Mucosa of descending colon (tissue), 3 donors: ENCODE data around the gene ZNF565. TPM values are rescaled to one million over a fixed set of nuclear protein-coding genes. Genes with fewer than 3 reads are reported as not detected.

Source experiments
- ATAC-seq: fragments of 200-7000 bp; cut with Tn5 transposase; one replicate; pipeline ENCODE4 v1.9.1; 2020; ENCODE audit warnings: mild to moderate bottlenecking, moderate library complexity
- DNase-seq, 3 donors: peaks; one replicate each; pipeline ENCODE4 v3.0.0-alpha.2; 2020
- H3K36me3 ChIP-seq: fragments of 200-600 bp; one replicate; pipeline ENCODE4 v1.8.0; 2021; ENCODE audit warnings: low read depth, mild to moderate bottlenecking
- H3K4me1 ChIP-seq: fragments of 200-600 bp; one replicate; pipeline ENCODE4 v1.8.0; 2021; ENCODE audit warnings: low read depth, mild to moderate bottlenecking
- H3K4me3 ChIP-seq: fragments of 200-600 bp; one replicate; pipeline ENCODE4 v1.8.0; 2021; ENCODE audit warnings: mild to moderate bottlenecking
- H3K9me3 ChIP-seq: fragments of 200-600 bp; one replicate; pipeline ENCODE4 v1.8.0; 2021; ENCODE audit warnings: mild to moderate bottlenecking
- intact Hi-C, 2 donors: fragments of 100-400 bp; cut with DNase I in 1 of 2; cut with micrococcal nuclease in 1 of 2; formaldehyde crosslinking; loops; one replicate each; pipeline versions ENCODE4 v1.11.0 to v1.11.1; 2022; cut with DNase I, micrococcal nuclease
- total RNA-seq, 3 donors: library from RNA; stranded (reverse); fragmentation: NEBNext Ultra II Directional in 2 of 3; extraction: Animal tissue kit (Norgen Biotek cat#: 25700) in 2 of 3; gene quantifications; one replicate each; pipeline versions ENCODE4 v1.2.1 to v1.2.4, GENCODE V29; 2021 to 2023
- TF ChIP-seq, protein P1 (sequence below): fragments of 200-600 bp; IDR thresholded peaks from one replicate; pipeline ENCODE4 v1.8.0; 2022; ENCODE audit warnings: antibody characterized with exemption, mild to moderate bottlenecking
- donor health status: DM: no; HTN: no; CAD: no; lungs with moderate emphysema.
- donor health status: DM: no; HTN: no; CAD: no.
- donor health status: DM: no; HTN: yes; CAD: no.

ZNF565 gene
- total RNA-seq, 3 donors from 2014 or later: 2.9 to 7.8 (median 3.1) TPM

DNA sequence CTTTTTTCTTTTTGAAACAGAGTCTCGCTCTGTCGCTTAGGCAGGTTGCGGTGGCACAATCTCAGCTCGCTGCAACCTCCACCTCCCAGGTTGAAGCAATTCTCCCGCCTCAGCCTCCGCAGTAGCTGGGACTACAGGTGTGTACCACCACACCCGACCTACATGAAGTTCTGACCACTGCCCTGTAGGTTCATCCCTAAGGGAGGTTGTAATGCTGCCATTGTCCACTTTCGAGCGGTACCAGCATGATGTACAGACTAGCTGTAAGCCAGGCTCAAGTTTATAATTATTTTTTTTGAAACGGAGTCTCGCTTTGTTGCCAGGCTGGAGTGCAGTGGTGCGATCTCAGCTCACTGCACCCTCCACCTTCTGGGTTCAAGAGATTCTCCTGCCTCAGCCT, 50.7 kb downstream of the ZNF565 start:
- Histone ChIP-seq H3K4me3 (no peak overlapping the region), H3K4me1 (peaks cover 6% of the 10 kb centered on the region), H3K9me3 (no peaks in the 10 kb centered on the region), H3K36me3 (no peaks in the 10 kb centered on the region)
- intact Hi-C loops: no loop called here
- ATAC-seq (no peak), DNase-seq (no peak)
- TF ChIP-seq, protein P1, sequence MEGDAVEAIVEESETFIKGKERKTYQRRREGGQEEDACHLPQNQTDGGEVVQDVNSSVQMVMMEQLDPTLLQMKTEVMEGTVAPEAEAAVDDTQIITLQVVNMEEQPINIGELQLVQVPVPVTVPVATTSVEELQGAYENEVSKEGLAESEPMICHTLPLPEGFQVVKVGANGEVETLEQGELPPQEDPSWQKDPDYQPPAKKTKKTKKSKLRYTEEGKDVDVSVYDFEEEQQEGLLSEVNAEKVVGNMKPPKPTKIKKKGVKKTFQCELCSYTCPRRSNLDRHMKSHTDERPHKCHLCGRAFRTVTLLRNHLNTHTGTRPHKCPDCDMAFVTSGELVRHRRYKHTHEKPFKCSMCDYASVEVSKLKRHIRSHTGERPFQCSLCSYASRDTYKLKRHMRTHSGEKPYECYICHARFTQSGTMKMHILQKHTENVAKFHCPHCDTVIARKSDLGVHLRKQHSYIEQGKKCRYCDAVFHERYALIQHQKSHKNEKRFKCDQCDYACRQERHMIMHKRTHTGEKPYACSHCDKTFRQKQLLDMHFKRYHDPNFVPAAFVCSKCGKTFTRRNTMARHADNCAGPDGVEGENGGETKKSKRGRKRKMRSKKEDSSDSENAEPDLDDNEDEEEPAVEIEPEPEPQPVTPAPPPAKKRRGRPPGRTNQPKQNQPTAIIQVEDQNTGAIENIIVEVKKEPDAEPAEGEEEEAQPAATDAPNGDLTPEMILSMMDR: no peak

DNA sequence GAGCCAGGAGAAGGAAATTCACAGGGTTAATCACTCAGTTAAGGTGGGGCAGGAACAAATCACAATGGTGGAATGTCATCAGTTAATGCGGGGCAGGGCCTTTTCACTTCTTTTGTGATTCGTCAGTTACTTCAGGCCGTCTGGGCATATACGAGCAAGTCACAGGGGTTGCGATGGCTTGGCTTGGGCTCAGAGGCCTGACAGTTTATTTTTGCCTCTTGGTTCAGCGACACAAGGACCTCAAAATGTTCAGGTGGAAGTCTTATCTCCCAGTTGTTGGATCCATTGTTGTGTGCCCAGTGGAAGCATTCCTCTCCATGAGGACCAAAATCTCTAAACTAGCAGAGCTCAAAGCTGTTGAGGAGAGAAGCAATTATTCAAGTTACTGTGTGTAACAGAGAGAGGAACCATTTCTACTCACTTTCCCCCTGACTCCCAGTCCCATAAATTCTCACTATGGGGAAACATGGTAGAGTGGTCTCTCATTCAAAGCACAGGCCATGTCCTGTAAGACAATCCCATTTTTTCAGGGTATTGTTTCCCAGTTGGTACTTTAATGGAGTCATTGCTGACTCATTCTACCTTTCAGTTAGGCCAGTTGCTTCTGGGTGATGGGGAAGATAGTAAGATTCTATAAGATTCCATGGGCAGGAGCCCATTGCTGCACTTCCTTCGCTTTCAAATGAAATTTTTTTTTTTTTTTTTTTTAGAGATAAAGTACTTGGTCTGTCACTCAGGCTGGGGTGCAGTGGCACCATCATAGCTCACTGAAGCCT, 53.5 kb downstream of the ZNF565 start:
- ATAC-seq (no peak), DNase-seq (no peak)
- H3K9me3 ChIP-seq: no peaks in the 10 kb centered on the region
- H3K36me3 ChIP-seq: no peaks in the 10 kb centered on the region
- no peak overlapping the region for H3K4me3 ChIP-seq
- intact Hi-C loops: no loop called here
- TF ChIP-seq, protein P1: no peak
- H3K4me1 ChIP-seq: no peaks in the 10 kb centered on the region

DNA sequence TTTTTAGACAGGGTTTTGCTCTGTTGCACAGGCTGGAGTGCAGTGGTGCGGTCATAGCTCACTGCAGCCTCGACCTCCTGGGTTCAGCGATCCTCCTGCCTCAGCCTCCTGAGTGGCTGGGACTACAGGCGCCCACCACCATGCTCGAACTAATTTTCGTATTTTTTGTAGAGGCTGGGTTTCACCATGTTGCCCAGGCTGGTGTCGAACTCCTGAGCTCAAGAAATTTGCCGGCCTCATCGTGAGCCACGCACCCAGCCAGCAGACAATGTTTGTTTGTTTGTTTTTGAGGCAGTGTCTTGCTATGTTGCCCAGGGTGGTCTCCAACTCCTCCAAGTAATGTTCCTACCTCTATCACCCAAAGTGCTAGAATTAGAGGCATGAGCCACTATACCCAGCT, 61.3 kb downstream of the ZNF565 start:
- intact Hi-C loops: no loop called here
- ATAC-seq (no peak), DNase-seq (no peak)
- Histone ChIP-seq H3K4me1 (no peaks in the 10 kb centered on the region), H3K9me3 (no peaks in the 10 kb centered on the region), H3K4me3 (no peak overlapping the region), H3K36me3 (no peaks in the 10 kb centered on the region)
- TF ChIP-seq, protein P1: no peak

DNA sequence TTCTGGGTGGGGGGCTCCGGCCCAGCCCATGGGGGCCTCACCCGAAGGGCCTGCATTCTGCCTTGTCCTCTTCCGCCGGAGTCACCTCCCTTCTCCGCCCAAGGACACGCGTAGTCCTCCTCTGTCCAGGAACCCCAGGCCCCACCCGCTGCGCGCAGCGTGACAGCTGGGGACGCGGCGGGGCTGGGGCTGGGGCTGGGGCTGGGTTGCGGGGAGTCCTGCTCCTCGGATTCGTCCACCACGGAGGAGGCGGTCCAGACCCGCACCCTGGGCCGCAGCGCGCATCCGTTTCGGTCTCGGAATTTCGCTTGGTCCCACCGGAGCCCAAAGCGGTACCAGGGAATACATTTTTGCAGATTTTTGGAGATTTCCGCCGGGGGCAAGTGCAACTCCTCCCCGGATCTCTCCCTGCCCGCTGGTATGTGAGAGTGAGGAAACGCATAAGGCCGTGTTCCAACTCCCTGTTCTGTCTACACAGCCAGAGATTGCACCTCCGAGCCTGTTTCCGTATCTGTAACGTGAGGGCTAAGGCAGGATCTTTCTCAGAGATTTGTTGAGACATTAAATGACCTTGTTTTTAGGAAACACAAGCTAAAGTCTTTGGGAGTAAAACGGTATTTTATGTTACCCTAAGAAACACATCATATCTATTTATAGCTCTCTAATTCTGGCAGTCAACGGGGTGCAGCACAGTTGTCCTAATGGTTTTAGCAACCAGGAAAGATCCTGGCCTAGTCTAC, 61.9 kb downstream of the ZNF565 start, which contains the start of gene COX7A1:
Gene COX7A1, minus strand, starts transcription at position 96 of the 740 bp plus-strand sequence. Its CDS starts 40 bp downstream, at position 56.
- peak in 1 of 3 donors; percentile 46 for DNase-seq
- H3K4me3 ChIP-seq: no peak within 1 kb of the TSS
- H3K4me1 ChIP-seq: no peaks in the 10 kb centered on the region
- no peaks in the 10 kb centered on the region for H3K9me3 ChIP-seq
- intact Hi-C loops: no loop called here
- H3K36me3 ChIP-seq: no peaks in the 10 kb centered on the region
- TF ChIP-seq, protein P1: no peak
- ATAC-seq: peak; percentile 54

DNA sequence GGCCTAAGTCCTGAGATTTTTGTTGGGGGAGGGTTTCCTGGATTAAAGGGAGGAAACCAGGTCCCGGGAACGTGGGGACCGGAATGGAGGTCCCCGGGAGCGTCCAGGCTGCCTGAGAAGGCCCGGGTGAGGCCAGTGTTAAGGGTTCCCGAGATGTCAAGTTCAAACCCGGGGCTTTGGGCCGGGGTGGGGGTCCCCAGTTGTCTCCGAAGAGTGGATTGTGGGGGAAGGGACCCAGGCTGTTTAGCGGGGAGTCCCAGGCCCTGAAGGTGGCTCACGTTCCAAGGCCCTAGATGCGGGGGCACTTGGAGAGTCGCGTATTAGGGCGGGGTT, 62.5 kb downstream of the ZNF565 start:
- no peak for ATAC-seq
- no peak overlapping the region for H3K4me3 ChIP-seq
- no peaks in the 10 kb centered on the region for H3K4me1 ChIP-seq
- no peak for DNase-seq
- TF ChIP-seq, protein P1: no peak
- intact Hi-C loops: no loop called here
- H3K36me3 ChIP-seq: no peaks in the 10 kb centered on the region
- H3K9me3 ChIP-seq: no peaks in the 10 kb centered on the region
